DMS153 (cell line): Measurements from ENCODE around the gene INHBB.

Experiments used
- DNase-seq: peaks from one replicate; lab custom pipeline; 2025; lab: John Stamatoyannopoulos, UW

INHBB gene

DNA sequence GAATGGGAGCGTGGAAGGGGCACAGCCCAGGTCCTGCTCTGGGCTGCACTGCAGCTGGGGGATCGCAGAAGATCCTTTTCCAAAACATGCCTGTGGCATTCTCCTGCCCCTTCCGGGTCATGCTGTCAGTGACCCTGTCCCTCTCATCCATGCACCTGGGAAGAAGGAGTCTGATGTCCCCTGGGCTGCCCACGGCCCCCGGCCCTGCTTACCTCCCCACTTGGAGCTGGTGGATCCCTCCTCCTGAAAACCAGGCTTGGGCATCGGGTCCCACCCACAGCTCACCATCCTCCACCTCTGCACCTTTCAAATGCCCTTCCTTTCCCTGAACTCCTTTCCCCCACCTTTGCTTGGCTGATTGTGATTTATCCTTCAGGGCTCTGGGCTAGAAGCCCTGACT, 11.8 kb downstream of the INHBB start:
- DNase-seq: no peak

DNA sequence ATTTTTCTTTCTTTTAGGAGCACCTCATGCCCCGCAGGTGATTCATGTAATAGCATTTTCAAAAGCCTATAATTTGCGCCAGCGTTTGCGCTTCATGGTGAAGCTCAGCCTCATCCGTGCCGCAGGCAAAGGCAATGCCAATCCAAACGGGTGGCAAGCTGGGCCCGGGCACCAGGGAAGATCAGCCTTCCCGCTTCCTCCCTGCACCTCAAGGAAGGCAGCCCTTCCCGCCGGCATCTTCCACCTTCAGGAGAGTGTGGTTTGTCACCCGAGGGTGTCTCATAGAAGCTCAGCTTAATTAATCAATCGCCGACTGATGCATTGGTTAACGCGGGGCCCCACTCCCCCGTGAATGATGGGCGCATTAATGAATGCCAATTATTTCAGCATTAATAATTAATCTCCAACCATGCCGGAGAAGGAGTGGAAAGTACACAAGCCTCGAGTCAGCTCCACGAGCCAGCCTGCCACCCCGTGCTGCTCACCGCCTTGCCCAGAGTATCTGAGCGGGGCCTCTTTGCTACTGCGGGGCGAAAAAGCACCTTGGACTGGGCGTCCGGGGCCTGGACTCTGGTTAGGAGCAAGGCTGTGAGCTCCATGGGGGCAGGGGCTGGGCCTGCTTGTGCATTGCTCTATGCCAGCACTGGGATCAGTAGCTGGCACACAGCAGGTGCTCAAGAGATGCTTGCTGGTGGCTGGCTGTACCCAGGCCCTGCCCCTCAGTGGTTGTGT, 13.0 kb downstream of the INHBB start:
- no peak for DNase-seq

DNA sequence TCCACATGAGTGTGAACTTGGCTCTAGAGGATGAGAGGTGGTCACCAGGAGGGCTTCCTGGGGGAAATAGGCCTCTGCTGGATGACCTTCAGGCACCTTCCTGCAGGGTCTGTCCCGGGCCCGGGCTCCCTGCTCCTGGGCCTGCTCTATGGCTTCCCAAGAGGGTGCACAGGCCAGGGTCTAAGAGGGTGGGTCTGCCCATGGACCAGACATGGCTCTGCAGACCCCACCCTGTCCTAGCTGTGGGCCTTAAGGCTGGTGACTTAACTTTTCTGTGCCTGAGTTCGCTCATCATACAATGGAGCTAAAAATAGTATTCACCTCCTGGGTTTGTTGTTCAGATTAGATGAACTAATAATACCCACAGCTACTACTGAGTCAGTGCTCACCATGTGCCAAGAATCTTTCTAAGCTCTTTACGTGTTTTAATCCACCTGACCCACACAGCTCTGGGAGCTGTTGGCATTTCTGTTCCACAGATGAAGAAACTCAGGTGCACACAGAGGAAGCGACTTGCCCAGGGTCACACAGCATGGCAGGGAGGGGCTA, 14.4 kb downstream of the INHBB start:
- DNase-seq: no peak

DNA sequence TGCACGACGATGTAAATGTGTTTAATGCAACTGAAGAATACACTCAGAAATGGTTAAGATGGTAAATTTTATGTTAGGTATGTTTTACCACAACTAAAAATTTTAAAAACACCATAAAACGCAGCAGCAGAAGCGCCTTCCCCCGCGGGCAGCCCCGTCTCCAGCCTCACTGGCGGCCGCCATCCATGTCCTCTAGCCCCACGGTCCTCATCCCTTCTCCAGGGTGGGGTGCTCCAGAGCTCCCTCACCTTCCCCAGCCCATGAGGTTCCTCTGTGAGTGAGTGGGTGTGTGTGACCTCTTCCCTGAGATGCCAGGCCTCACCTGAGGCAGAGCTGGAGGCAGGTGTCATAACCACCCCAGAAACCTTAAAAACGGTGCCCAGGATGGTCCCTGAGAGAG, 17.0 kb downstream of the INHBB start:
- DNase-seq: no peak

GRCh38 chr2:120365236-120365793, 19.4 kb downstream of the INHBB start:
- no peak for DNase-seq

DNA sequence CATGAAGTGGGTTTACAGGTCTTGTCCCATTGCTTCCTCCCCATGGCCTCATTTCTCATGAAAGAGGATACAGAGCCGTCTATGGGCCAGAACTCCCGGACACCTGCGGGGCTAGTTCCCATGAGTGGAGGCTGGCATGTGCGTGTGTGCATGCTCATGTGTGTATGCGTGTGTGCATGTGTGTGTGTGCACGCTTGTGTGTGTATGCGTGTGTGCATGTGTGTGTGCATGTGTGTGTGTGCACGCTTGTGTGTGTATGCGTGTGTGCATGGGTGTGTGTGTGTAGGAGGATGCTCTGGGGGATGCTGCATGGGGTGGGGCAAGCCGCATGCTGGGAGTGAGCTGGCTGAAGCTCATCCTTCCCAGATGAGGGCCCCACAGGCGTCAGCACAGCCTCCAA, 20.8 kb downstream of the INHBB start:
- no peak for DNase-seq

GRCh38 chr2:120367221-120367620, 21.3 kb downstream of the INHBB start:
- DNase-seq: no peak

DNA sequence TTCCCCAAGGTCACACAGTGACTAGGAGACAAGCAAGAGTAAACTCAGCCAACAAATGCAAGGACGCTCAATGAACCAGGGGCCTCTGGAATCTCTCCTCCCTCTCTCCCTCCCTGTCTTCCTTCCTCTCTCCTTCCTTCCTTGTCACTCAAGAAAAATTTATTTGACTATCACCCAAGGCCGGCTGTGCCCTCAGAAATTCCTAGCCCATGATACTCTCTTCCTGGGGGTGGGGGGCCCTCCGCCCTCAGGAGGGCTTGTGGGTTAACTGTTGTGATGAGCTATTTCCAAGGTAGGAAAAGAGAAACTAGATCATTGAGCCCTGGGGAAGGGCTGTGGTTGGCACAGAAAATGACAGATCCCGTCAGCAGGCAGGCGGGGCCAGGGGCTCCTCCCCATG, 21.7 kb downstream of the INHBB start:
- no peak for DNase-seq

- DNase-seq: no peak
Observed at GRCh38 chr2:120368086-120368485, 22.1 kb downstream of the INHBB start.

GRCh38 chr2:120369250-120369649, 23.3 kb downstream of the INHBB start:
- DNase-seq: no peak

DNA sequence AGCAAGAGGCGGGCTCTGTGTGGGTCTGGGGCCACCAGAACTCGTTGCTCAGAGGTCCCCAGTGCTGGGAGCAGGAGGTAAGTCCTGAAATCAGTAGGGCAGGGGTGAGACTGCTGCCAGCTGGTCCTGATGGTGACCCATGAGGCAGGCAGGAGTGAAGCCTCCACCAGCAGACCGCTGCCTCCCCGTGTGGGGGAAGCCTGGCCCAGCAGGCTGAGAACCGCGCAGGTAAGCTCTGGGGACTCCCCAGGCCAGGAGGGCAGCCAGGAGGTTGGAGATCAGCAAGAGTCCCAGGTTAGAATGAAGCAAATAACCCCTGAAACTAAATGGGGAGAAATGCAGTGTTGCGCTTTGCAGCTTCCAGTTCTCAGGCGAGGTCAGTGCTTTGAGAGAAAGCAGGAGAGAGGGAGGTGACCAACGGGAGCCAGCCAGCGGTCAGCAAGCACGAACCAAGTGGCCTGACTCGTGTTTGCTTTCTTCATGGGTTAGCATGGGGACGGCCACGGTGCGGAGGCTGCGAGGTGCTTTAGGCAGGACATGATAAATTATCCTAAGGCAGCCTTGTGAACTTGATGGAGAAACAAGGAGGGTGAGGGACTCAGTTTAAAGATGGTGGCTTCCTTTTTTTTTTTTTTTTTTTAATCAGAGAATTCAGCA, 26.2 kb downstream of the INHBB start:
- DNase-seq: no peak

GRCh38 chr2:120372816-120373215, 26.9 kb downstream of the INHBB start:
- DNase-seq: no peak

DNA sequence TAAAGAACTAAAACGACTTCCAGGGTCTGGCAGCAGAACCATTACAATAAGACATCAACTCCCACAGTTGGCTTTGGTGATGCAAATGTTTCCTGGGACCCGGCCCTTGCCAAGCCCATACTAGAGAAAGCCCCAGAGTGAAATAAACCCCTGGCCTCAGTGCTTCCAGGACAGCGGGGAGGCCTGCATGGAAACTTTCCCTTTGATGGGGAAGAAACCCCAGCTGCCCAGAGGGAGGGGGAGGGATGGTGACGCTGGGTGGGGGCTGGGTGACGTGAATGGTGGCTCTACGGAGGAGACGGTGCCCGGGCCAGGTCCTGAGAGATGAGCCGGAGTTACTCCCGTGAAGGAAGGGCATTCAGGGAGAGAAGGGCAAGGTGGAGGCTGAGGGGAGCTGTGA, 27.5 kb downstream of the INHBB start:
- no peak for DNase-seq

DNA sequence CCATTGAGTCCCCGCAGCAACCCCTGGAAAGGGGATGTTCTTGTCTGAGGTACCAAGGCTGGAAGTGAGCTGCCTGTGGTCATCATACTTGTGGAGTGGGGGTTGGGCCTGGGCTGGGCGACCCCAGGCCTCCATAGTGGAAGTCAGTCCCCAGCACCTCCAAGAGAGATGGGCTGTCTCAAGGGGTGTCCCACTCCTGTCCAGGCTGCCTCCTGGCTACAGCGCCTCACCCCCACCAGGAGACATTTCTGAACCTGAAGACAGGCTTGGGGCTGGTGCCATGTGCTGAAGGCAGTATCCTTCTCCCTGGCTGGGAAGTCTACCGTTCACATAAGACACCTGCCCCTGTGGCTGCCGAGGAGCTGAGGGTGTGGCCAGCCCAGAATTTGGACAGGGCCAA, 28.9 kb downstream of the INHBB start:
- DNase-seq: no peak

- no peak for DNase-seq
Observed at GRCh38 chr2:120375251-120376020, 29.5 kb downstream of the INHBB start.

DNA sequence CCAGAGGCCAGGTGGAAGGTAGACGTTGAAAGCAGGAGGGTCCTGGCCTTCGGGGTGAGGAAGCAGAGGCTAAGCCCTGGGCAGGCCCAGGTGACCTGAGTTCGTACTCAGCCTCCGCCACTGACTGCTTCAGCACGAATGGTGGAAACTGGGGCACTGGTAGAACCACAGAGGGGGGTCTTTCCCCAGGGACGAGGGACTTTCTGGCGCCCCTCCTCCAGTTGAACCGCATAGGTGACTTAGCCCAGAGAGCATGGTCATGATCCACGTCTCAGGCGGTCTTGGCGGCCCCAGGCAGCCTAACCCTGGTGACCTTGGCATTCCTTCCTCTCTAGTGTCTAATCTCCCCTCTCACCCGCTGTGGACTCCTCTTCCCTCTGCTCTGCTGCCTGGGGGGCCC, 30.2 kb downstream of the INHBB start:
- DNase-seq: no peak

DNA sequence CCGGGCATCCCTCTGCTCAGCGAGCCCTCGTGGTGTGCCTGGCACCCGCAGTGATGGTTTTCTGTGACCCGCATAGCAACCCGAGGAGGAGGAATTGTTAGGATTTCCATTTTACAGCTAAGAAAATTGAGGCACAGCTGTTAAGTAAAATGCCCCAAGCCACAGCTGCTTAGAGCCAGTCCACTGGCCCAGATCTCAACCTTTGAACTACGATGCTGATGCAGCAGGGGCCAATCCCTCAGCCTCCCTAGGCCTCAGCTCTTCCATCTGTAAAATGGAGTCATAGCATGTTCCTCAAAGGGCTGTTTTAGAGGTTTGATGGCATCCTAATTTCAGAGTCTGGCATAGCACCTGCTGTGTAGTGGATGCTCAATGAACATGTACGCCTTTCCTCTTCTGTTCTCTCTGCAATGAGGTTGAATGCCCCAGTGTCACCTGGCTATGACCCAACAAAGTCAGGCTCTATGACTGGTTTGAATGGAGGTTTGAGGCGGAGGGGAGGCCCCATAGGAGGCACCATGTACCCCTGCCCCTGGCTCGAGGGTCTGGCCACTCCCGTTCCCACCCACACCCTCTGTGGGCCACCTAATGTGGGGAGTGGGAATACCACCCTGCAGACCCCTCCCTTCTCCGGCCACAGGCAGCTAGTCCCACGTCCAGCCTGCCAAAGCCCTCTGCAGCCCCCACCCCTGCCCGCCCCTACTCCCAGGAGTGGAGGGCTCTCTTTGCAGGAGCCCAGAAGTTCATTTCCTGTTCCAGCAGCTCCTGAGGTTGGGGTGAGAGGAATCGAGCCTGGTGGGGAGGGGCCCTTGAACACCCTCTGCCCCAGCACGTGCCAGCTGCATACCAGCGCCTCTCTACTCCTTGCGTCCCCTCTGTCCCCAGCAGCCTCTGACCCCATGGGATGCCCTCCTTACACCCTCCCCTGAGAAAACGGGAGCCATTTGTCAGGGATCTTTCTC, 31.0 kb downstream of the INHBB start:
- DNase-seq: no peak

GRCh38 chr2:120378605-120379004, 32.7 kb downstream of the INHBB start:
- no peak for DNase-seq

- peak; percentile 96 for DNase-seq
Observed at GRCh38 chr2:120379916-120380893, 34.3 kb downstream of the INHBB start.

DNA sequence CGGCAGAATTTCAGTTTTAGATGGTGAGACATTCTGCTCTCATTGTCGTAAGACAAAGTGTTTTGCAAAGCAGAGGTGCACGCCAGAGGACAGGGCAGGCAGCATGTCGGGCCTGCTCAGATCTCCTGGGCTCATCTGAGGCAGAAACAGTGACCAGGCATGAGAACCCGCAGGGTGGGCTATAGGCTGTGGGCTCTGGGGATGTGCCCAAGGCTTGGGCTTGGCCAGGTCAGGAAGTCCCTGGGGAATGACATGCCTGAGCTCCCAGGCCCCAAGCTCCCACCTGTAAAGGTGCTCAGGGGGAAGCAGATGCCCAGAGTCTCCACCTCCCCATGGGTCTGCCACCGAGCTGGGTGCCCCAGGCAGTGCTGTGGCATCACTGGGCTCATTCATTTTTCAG, 35.3 kb downstream of the INHBB start:
- no peak for DNase-seq
